Endothelial cell of coronary artery (primary cell): ENCODE measurements around the gene PRLHR. TPM values are rescaled to one million over a fixed set of nuclear protein-coding genes. Genes with fewer than 3 reads are reported as not detected.

Experiments
- total RNA-seq: library from RNA; depleted of rRNA; stranded (reverse); fragments of >200 nt; gene quantifications from 2 replicates; pipeline ENCODE4 v1.2.3, GENCODE V29; 2014

PRLHR gene
- total RNA-seq, result not detected in 2 replicates

DNA sequence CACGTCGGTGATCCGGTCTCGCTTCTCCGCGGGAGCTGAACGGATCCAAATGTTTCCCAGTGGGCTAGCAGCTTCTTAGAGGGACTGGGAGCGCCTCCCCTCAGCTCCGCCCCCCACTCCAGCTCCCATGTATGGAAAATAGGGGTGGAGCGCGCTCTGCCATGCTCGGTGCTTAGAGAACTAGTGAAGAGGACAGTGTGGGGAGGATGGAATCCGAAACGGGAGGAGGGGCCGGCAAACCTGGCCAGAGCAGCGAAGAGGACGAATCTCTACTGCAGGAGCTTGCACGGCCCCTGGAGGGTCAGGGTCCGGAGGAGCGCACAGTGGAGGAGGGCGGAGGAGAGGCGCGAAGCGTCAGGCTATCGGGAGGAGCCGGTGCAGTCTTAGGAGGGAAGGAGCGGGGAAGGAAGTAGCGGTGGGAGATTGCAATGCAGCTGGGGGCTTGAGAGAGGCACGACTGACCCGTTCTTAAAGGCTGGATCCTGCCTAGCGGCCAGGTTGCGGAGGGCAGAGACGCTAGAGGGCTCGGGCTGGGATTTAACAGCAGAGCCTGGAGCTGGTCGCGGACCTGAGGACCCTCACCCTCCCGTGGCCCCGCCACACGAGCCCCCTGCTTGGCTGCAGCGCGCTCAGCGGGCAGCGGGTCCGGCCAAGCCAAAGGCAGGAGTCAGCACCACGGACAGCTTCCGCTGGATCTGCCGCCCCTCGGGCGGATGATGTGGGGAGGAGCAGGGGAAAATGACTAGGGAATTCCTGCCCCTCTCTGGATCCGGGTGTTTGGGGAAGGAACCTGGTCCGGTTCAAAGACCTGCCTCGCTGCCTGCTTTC is at the start of gene PRLHR:
Gene PRLHR, minus strand, starts transcription at position 51 of the 828 bp plus-strand sequence. CDS start 404 bp downstream, outside the sequence.

Other genes with a start within 250 kb of the PRLHR start
- 22.8 and 24.7 TPM in 2 replicates for gene CACUL1, start 159.3 kb upstream of the PRLHR start, total RNA-seq